SK-N-SH (cell line): ENCODE data around the gene SCAF1. TPM values are rescaled to one million over a fixed set of nuclear protein-coding genes. Genes with fewer than 3 reads are reported as not detected.

Experiments
- CTCF ChIA-PET: fragments of 300-600, 350-600 bp; formaldehyde crosslinking; extraction: SDS; loops from one replicate; lab custom pipeline; 2021; lab: Yijun Ruan, JAX
- POLR2A ChIA-PET: fragments of 350-600 bp; sonication (Branson Sonifier 250); formaldehyde crosslinking; extraction: SDS; loops from one replicate; lab custom pipeline; 2020; ENCODE audit warnings: antibody characterized with exemption, inconsistent platforms; lab: Yijun Ruan, JAX
- DNase-seq: peaks from one replicate; pipeline ENCODE4 v3.0.0; 2012
- H2AFZ ChIP-seq: fragments of 200-600 bp; sonication (generic); 2 replicates; pipeline ENCODE4 v1.8.1; 2016; ENCODE audit warnings: antibody characterized with exemption, mild to moderate bottlenecking, low read depth
- H3F3A ChIP-seq: fragments of 200-600 bp; sonication (generic); replicated peaks from 2 replicates; pipeline ENCODE3; 2016; ENCODE audit warnings: antibody characterized with exemption, mild to moderate bottlenecking; ENCODE audit not compliant: insufficient read depth
- H3K27ac ChIP-seq, 2 experiments: fragments of 200-500 bp in 1 of 2; fragments of 200-600 bp in 1 of 2; sonication (Bioruptor generic) in 1 of 2; sonication (generic), shearing (Covaris generic) in 1 of 2; 2 replicates each; pipeline versions ENCODE4 v1.5.1 to v1.6.1; 2014 to 2016; ENCODE audit warnings: low read depth in 2 of 2, inconsistent platforms in 1 of 2, low read length in 1 of 2, mild to moderate bottlenecking in 1 of 2, mixed read lengths in 1 of 2
- H3K27me3 ChIP-seq: fragments of 200-600 bp; sonication (generic), shearing (Covaris generic); 2 replicates; pipeline ENCODE4 v1.6.1; 2016; ENCODE audit warnings: mixed run types; ENCODE audit not compliant: insufficient read depth
- H3K36me3 ChIP-seq, 2 experiments: fragments of 200-500 bp in 1 of 2; fragments of 200-600 bp in 1 of 2; sonication (Bioruptor generic) in 1 of 2; sonication (generic) in 1 of 2; replicated peaks in 1 of 2; 2 replicates each; pipeline versions ENCODE3 to v1.5.1; 2014 to 2016; ENCODE audit warnings: low read length in 1 of 2, mild to moderate bottlenecking in 1 of 2; ENCODE audit not compliant: insufficient read depth in 2 of 2, control insufficient read depth in 1 of 2
- H3K4me1 ChIP-seq, 2 experiments: fragments of 200-500 bp in 1 of 2; fragments of 200-600 bp in 1 of 2; sonication (Bioruptor generic) in 1 of 2; sonication (generic), shearing (Covaris generic) in 1 of 2; 2 replicates each; pipeline versions ENCODE4 v1.5.1 to v1.6.1; 2014 to 2016; ENCODE audit warnings: low read depth in 1 of 2, low read length in 1 of 2, mixed run types in 1 of 2; ENCODE audit not compliant: insufficient read depth in 2 of 2, control insufficient read depth in 1 of 2
- H3K4me2 ChIP-seq: fragments of 200-600 bp; sonication (generic), shearing (Covaris generic); 2 replicates; pipeline ENCODE4 v1.6.1; 2017; ENCODE audit warnings: mixed run types
- H3K4me3 ChIP-seq, 2 experiments: fragments of 200-500 bp in 1 of 2; fragments of 200-600 bp in 1 of 2; sonication (Bioruptor generic) in 1 of 2; sonication (generic), shearing (Covaris generic) in 1 of 2; 2 replicates each; pipeline versions ENCODE4 v1.5.1 to v1.8.1; 2014 to 2016; ENCODE audit warnings: low read depth in 2 of 2, inconsistent platforms in 1 of 2, low read length in 1 of 2, mild to moderate bottlenecking in 1 of 2, mixed read lengths in 1 of 2, moderate library complexity in 1 of 2
- H3K79me2 ChIP-seq: fragments of 200-600 bp; sonication (generic); 2 replicates; pipeline ENCODE4 v1.8.1; 2017; ENCODE audit warnings: mild to moderate bottlenecking; ENCODE audit not compliant: insufficient read depth
- H3K9ac ChIP-seq: fragments of 200-600 bp; sonication (generic); 2 replicates; pipeline ENCODE4 v1.6.1; 2017; ENCODE audit warnings: mixed run types
- H3K9me2 ChIP-seq: fragments of 200-600 bp; sonication (generic); 2 replicates; pipeline ENCODE4 v1.6.1; 2017; ENCODE audit warnings: mixed run types
- H3K9me3 ChIP-seq: fragments of 200-600 bp; sonication (generic); 2 replicates; pipeline ENCODE4 v1.6.1; 2017; ENCODE audit warnings: mixed run types, mild to moderate bottlenecking, moderate library complexity
- H4K20me1 ChIP-seq: fragments of 200-600 bp; sonication (generic); 2 replicates; pipeline ENCODE4 v1.6.1; 2017; ENCODE audit warnings: mild to moderate bottlenecking, mixed run types; ENCODE audit not compliant: insufficient read depth
- CHD2 ChIP-seq: fragments of 150-350 bp; IDR thresholded peaks from 2 replicates; pipeline ENCODE4 v1.6.1; 2018; ENCODE audit warnings: low read length; ENCODE audit not compliant: partially characterized antibody
- FOXJ3 ChIP-seq: sonication (generic); formaldehyde crosslinking; IDR thresholded peaks from 2 replicates; pipeline ENCODE4 v1.5.1; 2020; ENCODE audit warnings: mild to moderate bottlenecking, missing genetic modification reagents
- GABPA ChIP-seq: IDR thresholded peaks from 2 replicates; pipeline ENCODE4 v1.4.0; 2012; ENCODE audit warnings: low read depth, mild to moderate bottlenecking
- MAX ChIP-seq: IDR thresholded peaks from 2 replicates; pipeline ENCODE4 v1.4.0; 2012; ENCODE audit warnings: low read depth
- PBX3 ChIP-seq: IDR thresholded peaks from 2 replicates; pipeline ENCODE4; 2012
- POLR2AphosphoS5 ChIP-seq: IDR thresholded peaks from 2 replicates; pipeline ENCODE4 v1.6.1; 2012; ENCODE audit warnings: low read depth, low read length
- RFX5 ChIP-seq: IDR thresholded peaks from 2 replicates; pipeline ENCODE4 v1.6.1; 2012; ENCODE audit warnings: mild to moderate bottlenecking, improper control_type of control experiment, low read length
- TAF1 ChIP-seq: IDR thresholded peaks from 2 replicates; pipeline ENCODE4 v1.6.1; 2012; ENCODE audit warnings: low read depth, mild to moderate bottlenecking, low read length, moderate library complexity, borderline replicate concordance
- TEAD4 ChIP-seq: IDR thresholded peaks from 2 replicates; pipeline ENCODE4 v1.4.0; 2012; ENCODE audit warnings: mild to moderate bottlenecking, borderline replicate concordance; ENCODE audit not compliant: insufficient read depth
- USF2 ChIP-seq: fragments of 150-350 bp; IDR thresholded peaks from 2 replicates; pipeline ENCODE4 v1.6.1; 2017; ENCODE audit warnings: antibody characterized with exemption, low read length, low read depth, borderline replicate concordance
- WGBS: methylation state at CpG from one replicate; pipeline ENCODE4 v1.1.6; 2017; ENCODE audit warnings: low lambda C conversion rate; 5-methylcytosine and 5-hydroxymethylcytosine counted together
- polyA plus RNA-seq, 3 experiments: library from polyadenylated mRNA; depleted of rRNA; stranded (reverse); fragments of >200 nt; gene quantifications; 2 replicates each; pipeline ENCODE4 v1.2.3, GENCODE V29; 2012
- TF ChIP-seq, protein P1 (sequence below): IDR thresholded peaks from 2 replicates; pipeline ENCODE4 v1.4.0; 2012; ENCODE audit warnings: low read depth, borderline replicate concordance

SCAF1 gene
- polyA plus RNA-seq, 1 of the 3 experiments (the other 2 are of a cell fraction): 9.5 TPM

DNA sequence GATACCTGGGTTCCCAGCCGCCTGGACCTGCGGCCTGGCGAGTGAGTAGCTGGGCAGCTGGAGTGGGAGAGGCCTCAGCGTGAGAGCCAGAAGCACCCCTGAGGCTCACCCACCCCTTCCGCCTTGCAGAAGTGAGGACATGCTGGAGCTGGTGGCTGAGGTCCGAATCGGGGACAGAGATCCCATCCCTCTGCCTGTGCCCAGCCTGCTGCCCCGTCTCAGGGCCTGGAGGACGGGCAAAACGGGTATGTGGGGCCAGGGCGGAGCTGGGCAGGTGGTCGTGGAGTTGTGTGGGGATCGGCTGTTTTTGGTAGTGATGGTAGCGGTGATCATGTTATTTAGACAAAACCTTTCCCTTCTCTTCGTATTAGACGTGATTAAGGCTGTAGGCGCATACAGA, 4.6 kb downstream of the SCAF1 start (continued):
- TF ChIP-seq, protein P1, sequence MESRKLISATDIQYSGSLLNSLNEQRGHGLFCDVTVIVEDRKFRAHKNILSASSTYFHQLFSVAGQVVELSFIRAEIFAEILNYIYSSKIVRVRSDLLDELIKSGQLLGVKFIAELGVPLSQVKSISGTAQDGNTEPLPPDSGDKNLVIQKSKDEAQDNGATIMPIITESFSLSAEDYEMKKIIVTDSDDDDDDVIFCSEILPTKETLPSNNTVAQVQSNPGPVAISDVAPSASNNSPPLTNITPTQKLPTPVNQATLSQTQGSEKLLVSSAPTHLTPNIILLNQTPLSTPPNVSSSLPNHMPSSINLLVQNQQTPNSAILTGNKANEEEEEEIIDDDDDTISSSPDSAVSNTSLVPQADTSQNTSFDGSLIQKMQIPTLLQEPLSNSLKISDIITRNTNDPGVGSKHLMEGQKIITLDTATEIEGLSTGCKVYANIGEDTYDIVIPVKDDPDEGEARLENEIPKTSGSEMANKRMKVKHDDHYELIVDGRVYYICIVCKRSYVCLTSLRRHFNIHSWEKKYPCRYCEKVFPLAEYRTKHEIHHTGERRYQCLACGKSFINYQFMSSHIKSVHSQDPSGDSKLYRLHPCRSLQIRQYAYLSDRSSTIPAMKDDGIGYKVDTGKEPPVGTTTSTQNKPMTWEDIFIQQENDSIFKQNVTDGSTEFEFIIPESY: no peak
- TF ChIP-seq GABPA (no peak), TAF1 (no peak), POLR2AphosphoS5 (no peak)

- ChIA-PET POLR2A (no interaction called here), CTCF (no interaction called here)
- H3K9me2 ChIP-seq: no peaks in the 10 kb centered on the region
- no peak for DNase-seq
- H2AFZ ChIP-seq: no peak overlapping the region
- no peaks in the 10 kb centered on the region for H3K27me3 ChIP-seq
- no peaks in the 10 kb centered on the region for H3K9me3 ChIP-seq
- H3K79me2 ChIP-seq: peaks cover 44% of the 10 kb centered on the region
- TF ChIP-seq TEAD4 (no peak), MAX (no peak), FOXJ3 (CRISPR knock-in tag) (no peak), USF2 (no peak), RFX5 (no peak), CHD2 (no peak), PBX3 (no peak)
- TF ChIP-seq, protein P1: no peak
- H3K9ac ChIP-seq: no peak overlapping the region
- H3F3A ChIP-seq: no peaks in the 10 kb centered on the region
- no peak overlapping the region for H3K27ac ChIP-seq
- peaks cover 27 to 61% of the 10 kb centered on the region in 2 experiments for H3K36me3 ChIP-seq
- H3K4me2 ChIP-seq: no peak overlapping the region
- 97% methylated on average over 34 of the region's 72 CpGs for WGBS
- H3K4me3 ChIP-seq: no peak overlapping the region
- no peaks in the 10 kb centered on the region for H3K4me1 ChIP-seq
- H4K20me1 ChIP-seq: 0 out of 2 replicates have a peak, but pooled peaks cover 10% of the 10 kb centered on the region
Observed at GRCh38 chr19:49651029-49651819, 9.2 kb downstream of the SCAF1 start.
